HS-5 (cell line): Measurements from ENCODE around the gene PACSIN2.
A peak's percentile ranks its signal among the peaks of the same experiment; 100 is the strongest.
"Not testable (repeated sequence)": the region's sequence is repeated elsewhere in the genome, so short reads cannot be mapped to it uniquely, and the experiment has no call there.

Experiments
- DNase-seq: peaks from one replicate; pipeline ENCODE4 v3.0.0-alpha.2; 2012; ENCODE audit warnings: low read depth

PACSIN2 gene

DNA sequence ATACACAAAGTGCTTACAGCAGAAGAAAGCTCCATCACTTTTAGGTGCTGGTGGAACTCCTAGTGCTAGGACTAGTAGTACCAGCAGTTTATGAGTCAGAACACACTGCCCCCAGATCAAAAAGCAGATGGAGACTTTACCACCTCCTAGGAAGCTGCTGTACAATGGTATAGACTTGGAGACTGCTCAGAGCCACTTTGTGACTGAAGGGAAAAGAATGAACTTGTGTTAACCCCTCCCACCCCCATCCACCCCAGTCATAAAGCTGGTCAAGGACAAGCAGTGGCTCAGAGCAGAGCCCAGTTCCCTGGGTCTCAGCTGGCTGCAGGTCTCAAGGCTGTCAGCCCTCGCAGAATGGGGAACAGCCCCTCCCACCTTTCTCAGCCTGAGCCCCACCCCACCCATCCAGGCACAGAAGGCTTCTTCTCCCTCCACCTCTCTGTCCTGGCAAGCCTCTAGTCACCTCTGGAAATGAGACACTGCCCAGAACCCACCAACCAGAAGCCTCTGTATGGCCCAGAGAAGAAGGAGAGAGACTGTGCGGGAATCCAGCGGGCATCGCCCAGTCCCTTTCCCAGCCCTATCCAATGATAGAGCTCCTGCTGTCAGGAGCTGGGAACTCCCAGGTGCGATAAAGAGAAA is 23.8 kb downstream of the PACSIN2 start:
- peak; percentile 88 for DNase-seq

DNA sequence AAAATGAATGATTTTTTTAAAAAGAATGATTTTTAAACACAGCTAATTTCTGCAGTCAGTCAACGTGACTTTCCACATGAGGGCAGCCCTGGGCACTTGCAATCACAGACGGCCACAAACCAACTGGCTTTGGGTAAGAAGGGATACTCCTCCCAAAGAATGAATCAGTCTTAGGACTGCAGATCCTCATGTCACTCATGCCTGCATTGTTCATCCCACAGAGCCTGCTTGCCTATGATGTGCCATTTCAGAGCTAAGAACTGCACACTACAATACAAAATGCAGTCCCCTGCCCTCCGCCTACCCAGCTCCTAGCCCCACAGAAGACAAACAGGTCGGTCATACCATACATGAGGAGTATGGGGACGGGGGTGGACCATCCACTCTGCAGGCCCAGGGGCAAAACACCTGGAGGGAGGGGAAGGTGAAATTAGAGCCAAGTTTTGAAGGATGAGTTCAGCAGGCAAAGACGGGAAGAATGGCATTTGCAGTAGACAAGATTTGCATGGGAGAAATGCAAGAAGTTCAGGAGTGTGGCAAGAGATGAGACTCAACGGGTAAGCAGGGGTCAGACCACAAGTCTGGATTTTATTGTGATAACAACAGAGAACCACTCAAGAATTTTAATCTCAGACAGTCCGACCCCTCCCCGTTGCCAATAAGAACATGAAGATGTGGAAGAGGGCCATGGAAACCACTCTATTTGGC is 24.7 kb downstream of the PACSIN2 start:
- peak; percentile 83 for DNase-seq

DNA sequence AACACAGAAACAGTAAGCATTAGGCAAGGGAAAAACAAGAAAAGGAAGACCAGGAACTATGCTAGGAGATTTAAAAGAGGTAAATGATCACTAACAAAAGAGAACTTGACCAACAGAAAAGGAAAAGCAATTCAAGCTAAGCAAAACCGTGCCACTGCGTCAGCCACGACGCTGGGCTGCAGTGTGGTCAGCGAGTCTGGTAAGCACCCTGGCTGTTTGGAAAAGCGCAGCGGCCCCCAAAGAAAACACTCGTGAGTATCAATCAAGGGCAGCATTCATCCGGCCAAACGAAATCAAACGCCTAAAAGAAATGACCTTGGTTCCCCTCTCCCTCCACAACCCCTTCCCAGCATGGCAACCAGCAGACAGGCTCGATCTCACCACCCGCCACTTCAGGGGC is 28.8 kb downstream of the PACSIN2 start:
- DNase-seq = no peak

DNA sequence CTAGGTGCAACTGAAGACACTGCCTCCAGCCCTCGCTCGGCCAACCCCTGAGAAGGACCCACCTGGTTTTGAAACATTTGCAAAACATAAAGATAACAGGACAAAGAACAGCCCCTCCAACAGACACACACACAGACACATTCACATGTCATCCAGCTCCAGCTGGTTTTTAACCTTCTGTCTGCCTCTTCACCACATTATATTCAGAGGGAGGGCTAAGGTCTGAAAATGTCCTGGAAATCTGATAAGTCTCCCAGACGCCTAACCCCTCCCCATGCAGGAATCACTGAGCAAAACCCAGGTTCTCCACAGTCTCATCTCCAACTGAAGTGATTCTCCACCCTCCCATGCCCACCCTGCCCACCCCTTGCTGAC is 29.4 kb downstream of the PACSIN2 start:
- DNase-seq = no peak

DNA sequence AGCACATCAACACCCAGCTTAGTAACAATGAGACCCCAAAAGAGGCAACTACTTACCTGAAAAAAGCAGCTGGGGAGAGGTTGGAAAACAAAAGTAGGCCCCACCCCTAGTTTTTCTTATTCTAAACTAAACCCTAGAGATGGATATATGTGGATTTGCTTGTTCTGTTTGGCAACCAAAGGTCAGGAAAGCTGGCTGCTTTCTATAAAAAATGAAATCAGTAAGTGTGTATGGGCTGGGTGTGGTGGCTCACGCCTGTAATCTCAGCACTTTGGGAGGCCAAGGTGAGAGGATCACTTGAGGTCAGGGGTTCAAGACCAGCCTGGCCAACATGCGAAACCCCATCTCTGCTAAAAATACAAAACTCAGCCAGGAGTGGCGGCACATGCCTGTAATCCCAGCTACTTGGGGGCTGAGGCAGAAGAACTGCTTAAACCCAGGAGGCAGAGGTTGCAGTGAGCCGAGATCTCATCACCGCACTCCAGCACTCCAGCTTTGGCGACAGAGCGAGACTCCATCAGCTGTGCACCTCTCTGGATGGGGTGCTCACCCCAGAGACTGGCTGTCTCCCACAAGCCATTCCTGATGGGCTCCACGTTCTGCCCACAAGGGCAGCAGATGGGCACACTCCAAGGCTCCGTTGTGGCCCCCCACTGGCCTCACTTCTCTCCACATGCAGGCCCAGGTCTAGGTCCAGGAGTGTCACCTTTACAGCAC is 30.0 kb downstream of the PACSIN2 start:
- no peak for DNase-seq

DNA sequence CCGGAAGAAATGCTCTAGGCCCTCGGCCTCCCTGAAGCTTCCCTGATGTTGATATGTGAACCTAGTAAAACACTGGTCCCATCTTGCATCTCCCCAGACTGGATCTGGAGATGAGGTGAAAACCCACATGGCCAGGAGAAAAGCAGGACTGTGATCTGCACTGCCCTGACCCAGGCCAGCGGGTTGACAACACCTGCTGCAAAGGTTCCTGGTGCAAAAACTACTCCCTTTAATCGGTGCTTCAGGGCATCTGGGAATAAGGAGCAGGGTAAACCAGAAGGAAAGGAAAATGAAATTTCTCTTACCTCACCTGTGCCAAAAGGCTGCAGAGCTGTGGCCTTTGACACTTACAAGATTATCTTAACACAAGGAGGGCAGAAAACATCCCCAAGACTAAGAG is 30.6 kb downstream of the PACSIN2 start:
- DNase-seq = no peak

DNA sequence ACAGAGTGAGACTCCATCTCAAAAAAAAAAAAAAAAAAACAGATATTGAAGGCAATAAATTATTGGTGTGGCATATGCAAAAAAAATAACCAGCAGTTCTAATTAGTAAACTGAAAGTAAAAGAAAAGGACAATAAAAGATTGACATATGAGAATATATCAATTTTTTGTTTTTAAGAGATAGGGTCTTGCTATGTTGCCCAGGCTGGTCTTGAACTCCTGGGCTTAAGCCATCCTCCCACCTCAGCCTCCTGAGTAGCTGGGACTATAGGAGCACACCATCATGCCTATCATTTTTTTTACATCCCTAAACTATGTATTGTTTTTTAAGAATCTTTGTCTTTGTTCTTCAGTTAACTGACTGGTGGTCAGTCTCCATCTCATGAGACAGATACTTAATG is 31.5 kb downstream of the PACSIN2 start:
- DNase-seq = no peak

DNA sequence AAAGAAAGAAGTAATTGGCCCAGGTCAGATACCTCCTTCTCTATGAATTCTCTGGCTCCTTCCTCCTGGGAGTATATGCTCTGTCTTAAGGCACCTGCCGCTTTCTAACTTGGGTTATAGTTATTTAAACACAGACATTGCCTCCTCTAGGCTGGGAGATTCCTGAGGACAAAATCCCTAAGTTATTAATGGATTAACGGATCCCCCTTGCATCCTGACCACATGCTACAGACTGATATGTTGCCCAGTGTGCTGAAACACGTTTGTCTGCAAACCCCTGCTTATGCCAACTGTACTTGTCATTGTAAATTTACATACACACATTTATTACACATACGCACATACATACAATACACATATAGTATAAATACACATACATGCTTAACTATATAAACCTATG is 35.3 kb downstream of the PACSIN2 start:
- no peak for DNase-seq

DNA sequence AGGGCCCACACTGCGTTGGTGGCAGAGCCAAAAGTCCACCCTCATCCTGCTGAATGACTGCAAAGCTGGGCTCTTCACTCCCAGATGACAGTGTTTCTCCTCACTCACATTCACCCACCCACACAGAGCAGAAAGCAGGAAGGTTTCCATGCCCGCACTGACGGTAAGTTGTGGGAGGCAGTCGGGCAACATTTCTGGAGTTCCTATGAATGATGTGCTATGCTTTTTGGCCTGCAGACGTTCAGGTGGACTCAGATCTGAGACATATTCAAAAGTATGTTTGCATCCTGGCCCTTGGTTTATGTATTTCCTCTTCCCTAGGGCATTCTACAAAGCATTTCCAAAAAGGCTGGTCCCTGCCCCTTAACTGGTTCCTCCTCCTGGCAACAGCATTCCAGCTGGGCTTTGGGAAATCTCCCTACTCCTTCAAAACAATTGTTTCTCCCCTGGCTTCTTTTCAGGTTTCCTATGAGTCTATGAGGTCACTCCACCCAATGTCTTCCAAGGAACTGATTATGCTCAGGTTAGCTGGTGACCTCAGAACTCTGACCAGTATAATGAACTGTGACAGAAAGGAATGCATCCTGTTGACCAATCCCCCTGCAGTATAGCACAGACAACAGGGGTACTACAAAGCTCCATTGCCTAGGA is 36.4 kb downstream of the PACSIN2 start:
- no peak for DNase-seq

DNA sequence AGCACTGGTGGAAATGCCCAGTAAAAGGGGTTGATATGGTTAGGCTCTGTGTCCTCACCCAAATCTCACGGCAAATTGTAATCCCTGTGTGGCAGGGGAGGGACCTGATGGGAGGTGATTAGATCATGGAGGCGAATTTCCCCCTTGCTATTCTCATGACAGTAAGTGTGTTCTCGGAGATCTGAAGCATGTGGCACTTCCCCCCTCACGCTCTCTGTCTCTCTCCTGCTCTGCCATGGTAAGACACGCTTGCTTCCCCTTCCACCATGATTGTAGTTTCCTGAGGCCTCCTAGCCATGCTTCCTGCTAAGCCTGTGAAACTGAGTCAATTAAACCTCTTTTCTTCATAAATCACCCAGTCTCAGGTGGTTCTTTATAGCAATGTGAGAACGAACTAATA is 37.4 kb downstream of the PACSIN2 start:
- DNase-seq = no peak

DNA sequence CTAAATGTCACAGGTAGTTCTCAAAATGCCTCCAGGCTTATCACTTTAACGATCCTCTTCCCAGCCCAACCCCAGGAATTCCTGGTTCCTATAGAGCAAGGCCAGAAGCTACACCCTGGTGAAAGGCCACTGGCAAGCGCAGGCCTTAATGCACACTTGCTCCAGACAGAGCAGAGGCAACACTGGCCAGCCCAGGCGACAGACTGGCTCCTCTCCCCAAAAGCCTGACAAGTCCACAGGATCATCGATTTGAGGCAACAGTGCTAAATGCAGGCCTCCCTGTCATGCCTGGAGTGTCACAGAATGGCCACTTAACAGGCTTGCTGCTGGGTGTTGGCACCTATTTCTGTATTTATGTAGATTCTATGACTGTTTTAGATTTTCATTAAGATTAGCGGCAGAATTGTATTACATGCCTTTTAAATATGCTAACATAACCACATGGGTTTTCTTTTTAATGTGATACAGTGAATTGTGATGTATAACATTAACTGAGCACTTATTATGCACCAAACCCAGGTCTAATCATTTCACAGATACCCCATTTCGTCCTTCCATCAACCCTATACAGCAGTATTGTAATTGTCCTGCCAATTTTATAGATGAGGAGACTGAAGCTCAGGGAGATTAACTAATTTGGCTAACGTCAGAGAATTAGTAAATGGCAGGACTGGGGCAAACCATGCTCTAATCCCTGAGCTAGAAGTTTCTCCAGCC is 38.6 kb downstream of the PACSIN2 start:
- DNase-seq = no peak

DNA sequence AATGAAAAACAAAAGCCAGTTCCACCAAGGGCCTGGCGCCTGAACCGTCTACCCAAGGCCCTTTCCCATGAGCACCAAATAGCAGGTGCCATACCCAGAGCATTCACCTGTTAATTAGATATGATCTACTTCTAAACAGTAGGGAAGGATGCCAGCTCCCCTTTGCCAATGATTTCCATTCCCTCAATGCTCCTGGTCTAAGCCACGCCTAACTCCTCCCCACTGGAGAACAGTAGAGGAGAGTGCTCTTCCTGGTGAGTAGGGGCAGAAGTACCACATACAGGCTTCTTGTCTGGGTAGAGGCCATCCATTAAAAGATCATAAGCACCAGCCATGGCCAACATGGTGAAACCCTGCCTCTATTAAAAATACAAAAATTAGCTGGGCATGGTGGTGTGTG is 40.7 kb downstream of the PACSIN2 start:
- no peak for DNase-seq

DNA sequence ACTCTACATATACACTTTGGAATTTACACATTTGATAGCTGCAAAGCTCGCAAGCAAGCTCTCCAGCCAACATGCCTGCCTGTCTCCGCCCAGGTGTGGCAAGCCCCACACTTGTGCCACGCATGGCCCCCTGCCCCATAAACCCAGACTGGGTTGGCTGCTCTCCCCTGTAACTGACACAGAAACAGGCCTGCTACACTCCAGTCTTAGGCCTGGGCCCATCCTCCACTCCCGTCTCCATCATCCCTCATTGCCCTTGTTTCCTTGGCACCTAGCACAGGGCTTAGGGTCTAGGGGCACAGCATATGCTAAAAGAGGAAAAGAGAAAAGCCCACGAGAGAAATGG is 41.4 kb downstream of the PACSIN2 start:
- DNase-seq = no peak

DNA sequence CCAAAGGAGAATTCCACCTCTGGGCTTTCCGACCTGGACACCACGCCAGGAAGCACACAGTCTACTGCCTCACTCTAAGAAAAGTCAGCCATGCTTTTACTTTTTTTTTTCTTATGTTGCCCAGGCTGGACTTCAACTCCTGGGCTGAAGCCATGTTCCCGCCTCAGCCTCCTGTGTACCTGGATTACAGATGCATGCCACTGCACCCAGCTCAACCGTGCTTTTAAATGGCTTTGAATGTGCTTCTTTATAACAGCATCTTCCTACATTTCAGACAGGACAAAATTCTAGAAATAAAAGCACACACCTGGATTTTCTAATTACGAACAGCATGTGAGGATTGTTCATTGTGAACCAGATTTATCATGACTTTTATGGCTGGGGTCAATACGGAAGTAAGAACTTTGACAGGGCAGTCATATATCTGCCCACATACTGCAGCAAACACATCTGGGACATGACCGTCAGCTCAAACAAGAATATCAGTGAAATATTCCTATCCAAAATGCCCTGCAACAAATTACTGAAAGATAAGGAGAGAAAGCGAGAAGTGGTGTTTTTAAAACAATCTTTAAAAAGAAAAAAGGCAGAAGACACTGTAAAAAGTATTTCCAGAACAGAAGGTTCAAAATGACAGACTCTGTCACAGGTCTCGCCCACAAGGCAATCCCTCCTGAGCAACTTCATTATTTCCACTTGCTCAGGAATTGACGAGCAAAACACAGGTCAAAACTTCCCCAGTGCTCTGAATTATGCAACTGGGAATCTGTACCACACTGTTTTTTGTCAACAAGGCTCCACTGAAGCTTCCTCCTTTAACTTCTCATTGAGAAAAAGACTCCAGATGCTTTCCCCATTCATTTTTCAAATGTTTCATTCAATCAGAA is 42.1 kb downstream of the PACSIN2 start:
- DNase-seq = no peak

DNA sequence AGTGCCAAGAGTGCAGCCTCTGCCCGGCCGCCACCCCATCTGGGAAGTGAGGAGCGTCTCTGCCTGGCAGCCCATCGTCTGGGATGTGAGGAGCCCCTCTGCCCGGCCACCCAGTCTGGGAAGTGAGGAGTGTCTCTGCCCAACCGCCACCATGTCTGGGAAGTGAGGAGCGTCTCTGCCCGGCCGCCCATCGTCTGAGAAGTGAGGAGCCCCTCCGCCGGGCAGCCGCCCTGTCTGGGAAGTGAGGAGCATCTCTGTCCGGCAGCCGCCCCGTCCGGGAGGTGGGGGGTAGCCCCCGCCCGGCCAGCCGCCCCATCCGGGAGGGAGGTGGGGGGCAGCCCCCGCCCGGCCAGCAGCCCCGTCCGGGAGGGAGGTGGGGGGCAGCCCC is 43.5 kb downstream of the PACSIN2 start:
- DNase-seq = not testable (repeated sequence)

DNA sequence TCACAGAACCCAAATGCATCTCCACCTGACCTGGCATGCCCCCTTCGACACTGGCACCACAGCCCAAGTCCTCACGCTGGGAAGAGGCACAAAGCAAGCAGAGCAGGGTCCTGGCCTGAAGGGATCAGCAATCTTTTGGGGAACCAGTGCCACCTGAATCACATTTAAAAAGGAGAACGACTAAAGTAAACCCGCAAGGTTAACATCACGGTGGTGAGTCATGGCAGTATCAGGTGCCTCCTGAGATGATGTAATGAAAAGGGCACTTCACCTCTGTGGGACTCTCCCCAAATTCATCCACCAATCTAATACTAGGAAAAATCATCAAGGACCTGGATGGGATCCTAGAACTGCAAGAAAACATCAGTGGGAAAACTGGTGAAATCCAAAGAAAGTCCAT is 44.9 kb downstream of the PACSIN2 start:
- DNase-seq = no peak

DNA sequence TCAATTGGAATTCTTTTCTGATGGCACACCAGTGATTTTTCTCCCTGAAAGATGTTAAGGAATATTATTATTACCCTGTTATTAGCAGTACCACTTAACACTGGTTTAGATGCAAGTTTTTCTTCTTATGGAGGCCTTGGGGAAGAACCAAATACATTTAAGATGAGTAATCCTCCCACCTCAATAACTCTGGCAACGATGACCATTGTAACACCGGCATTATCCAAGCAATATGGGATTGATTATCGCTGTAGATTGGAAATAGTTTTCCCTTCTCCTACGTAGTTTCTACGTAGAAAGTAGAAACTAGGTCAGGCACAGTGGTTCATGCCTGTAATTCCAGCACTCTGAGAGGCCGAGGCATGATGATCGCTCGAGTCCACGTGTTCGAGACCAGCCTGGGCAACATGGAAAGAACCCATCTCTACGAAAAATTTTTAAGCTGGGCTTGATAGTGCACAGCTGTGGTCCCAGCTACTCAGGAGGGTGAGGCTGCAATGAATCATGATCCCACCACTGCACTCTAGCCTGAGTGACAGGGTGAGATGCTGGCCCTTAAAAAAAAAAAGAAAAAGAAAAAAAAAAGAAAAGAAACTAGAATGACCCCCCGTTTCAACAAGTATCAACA is 45.5 kb downstream of the PACSIN2 start:
- peak; percentile 82 for DNase-seq

DNA sequence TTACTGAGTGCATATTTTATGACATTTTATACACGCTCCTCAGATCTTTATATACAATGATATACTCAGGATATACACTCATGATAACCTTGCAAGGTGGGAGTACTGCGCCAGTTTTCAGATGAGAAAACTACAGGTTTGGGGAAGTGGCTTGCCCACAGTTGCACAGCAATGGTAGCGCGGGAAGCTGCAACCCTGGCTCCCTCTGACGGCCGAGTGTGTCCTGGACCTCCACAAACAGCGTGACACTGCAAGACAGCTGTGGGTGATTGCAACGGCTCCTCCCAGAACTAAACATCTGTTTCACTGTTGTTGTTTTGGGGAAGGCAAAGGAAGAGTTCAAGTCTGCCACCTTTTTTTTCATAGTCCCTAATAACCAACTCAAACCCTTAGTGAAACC is 47.0 kb downstream of the PACSIN2 start:
- no peak for DNase-seq

DNA sequence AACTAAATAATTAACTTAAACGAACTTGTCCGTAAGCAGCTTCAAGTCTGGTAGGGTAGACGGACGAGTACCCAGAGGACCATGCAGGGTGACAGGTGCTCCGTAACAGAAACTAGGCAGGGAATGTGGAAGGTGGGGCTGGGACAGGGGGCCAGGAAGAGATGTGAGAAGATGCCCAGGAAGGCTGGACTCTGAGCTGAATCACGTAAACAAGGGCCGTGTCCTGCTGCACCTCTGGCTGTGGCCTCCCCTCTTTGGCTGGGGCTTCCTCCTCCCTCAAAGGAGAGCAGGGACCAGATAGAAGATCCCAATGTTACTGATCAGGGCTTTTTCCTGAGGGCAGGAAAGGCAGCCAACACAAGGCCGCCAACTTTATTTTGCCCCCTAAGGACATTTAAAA is 47.9 kb downstream of the PACSIN2 start:
- DNase-seq = no peak

DNA sequence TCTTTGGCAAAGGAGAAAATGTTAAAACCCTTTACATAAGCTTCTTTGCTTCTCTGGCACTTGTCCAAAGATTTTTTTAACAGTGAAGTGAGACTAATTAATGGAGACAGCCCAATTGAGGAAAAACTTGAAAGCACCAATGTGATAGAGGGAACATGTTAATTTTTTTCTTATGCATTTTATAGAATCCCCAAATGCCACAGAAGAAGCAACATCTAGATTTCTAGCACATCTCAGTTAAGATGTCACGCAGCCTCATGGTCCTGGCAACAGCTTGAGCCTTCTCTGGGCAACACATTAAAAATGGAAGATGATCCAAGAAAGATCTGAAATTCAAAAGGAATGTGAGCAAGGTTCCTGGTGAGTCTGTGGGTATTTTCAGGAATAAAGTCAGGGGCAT is 48.5 kb downstream of the PACSIN2 start:
- DNase-seq = no peak
